Kidney (tissue), 14 donors: ENCODE results near the gene MTREX. TPM values are rescaled to one million over a fixed set of nuclear protein-coding genes. Genes with fewer than 3 reads are reported as not detected.

ENCODE experiments used
- DNase-seq, 5 donors: peaks; one replicate each; pipeline ENCODE4 v3.0.0-alpha.2; 2013 to 2020
- FAIRE-seq: peaks from 2 replicates; lab custom pipeline; 2012; peaks lifted over from hg19 to GRCh38; lab: Jason Lieb, UNC
- H3K27ac ChIP-seq, 2 donors: one replicate each; pipeline ENCODE4 v1.7.0; 2013; ENCODE audit warnings: low read depth in 2 of 2, low read length in 2 of 2, inconsistent platforms in 1 of 2
- H3K27me3 ChIP-seq: one replicate; pipeline ENCODE4 v1.7.1; 2013; ENCODE audit warnings: low read length, inconsistent platforms; ENCODE audit not compliant: control insufficient read depth, insufficient read depth
- H3K36me3 ChIP-seq, 3 donors: one replicate each; pipeline versions ENCODE4 v1.7.0 to v1.7.1; 2013; ENCODE audit warnings: low read length in 3 of 3, control low read depth in 1 of 3, inconsistent platforms in 1 of 3; ENCODE audit not compliant: insufficient read depth in 3 of 3, control insufficient read depth in 2 of 3
- H3K4me1 ChIP-seq, 3 donors: one replicate each; pipeline versions ENCODE4 v1.7.0 to v1.7.1; 2013; ENCODE audit warnings: low read length in 3 of 3, inconsistent platforms in 1 of 3, low read depth in 1 of 3; ENCODE audit not compliant: control insufficient read depth in 2 of 3, insufficient read depth in 2 of 3
- H3K4me3 ChIP-seq, 3 donors: one replicate each; pipeline versions ENCODE4 v1.7.0 to v1.8.1; 2013; ENCODE audit warnings: low read length in 3 of 3, control low read depth in 1 of 3, inconsistent platforms in 1 of 3
- H3K9ac ChIP-seq, 3 donors: one replicate each; pipeline versions ENCODE4 v1.7.0 to v1.7.1; 2013; ENCODE audit warnings: low read length in 3 of 3, control low read depth in 1 of 3, inconsistent platforms in 1 of 3
- H3K9me3 ChIP-seq, 3 donors: one replicate each; pipeline versions ENCODE4 v1.7.0 to v1.7.1; 2013; ENCODE audit warnings: low read length in 3 of 3, control low read depth in 1 of 3, inconsistent platforms in 1 of 3; ENCODE audit not compliant: control insufficient read depth in 2 of 3, insufficient read depth in 1 of 3
- intact Hi-C: fragments of 100-400 bp; cut with DNase I; formaldehyde crosslinking; loops from one replicate; pipeline ENCODE4 v1.11.1; 2022
- polyA plus RNA-seq: library from polyadenylated mRNA; stranded (reverse); fragments of 350-450 nt; fragmentation: Illumina TruSeq; extraction: RNeasy Lipid Tissue Mini Kit (QIAGEN cat#74804); gene quantifications from one replicate; pipeline ENCODE4 v1.2.3, GENCODE V29; 2014; ENCODE audit warnings: low read depth, low replicate concordance; ENCODE audit not compliant: insufficient read depth
- total RNA-seq: library from RNA; stranded (reverse); fragmentation: NEBNext Ultra II Directional; extraction: Animal tissue kit (Norgen Biotek cat#: 25700); gene quantifications from one replicate; pipeline ENCODE4 v1.2.1, GENCODE V29; 2021
- TF ChIP-seq, protein P1 (sequence below): IDR thresholded peaks from 3 replicates; pipeline ENCODE4 v1.5.1; 2012; ENCODE audit warnings: mild to moderate bottlenecking, moderate library complexity, borderline replicate concordance; ENCODE audit not compliant: insufficient read depth; ENCODE audit errors: extremely low read depth
- donor health status: control.
- donor health status: control.
- donor health status: control.
- donor health status: control.
- donor health status: control.
- donor health status: DM: yes; HTN: yes; CAD: no.
- donor health status: Normal renal cell carcinoma (clear cell type).

The MTREX gene
- total and polyA plus RNA-seq, 2 donors from 2014 or later: 19.3 to 69.7 TPM

DNA sequence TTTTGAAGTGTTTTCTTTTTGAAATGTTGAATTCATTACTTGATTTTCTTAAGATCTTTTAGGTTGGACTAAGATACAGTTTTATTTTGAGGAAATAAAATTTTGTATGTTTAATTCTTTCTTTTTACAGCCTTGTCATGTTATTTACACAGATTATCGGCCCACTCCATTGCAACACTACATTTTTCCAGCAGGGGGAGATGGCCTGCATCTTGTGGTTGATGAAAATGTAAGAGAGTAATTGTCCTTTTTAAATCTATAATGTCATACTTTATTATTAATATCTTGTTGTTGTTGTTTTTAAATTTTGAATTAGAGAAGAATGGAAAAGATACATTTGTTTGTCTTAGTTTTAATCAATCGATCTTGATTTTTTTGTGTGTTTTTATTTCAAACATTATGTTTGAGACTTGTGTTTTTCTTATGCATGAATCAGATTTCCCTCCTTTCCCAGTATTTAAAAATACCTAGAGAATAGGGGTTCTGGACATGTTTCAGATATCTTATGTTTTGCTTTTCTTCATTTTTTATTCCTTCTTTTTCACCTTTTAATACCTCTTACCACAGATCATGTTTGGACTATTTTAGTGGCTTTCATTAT is 36.7 kb downstream of the MTREX start:
- peak; percentile 96 for FAIRE-seq
- Histone ChIP-seq H3K9ac (no peak overlapping the region), H3K36me3 (peaks cover 13 to 26% (median 13%) of the 10 kb centered on the region in 3 donors), H3K4me3 (no peak overlapping the region), H3K27ac (no peak overlapping the region), H3K27me3 (no peaks in the 10 kb centered on the region), H3K4me1 (no peaks in the 10 kb centered on the region), H3K9me3 (no peaks in the 10 kb centered on the region)
- DNase-seq: peak in 4 of 5 donors; percentile 49 to 71 (median 60)
- intact Hi-C loops: no loop called here
- TF ChIP-seq, protein P1, sequence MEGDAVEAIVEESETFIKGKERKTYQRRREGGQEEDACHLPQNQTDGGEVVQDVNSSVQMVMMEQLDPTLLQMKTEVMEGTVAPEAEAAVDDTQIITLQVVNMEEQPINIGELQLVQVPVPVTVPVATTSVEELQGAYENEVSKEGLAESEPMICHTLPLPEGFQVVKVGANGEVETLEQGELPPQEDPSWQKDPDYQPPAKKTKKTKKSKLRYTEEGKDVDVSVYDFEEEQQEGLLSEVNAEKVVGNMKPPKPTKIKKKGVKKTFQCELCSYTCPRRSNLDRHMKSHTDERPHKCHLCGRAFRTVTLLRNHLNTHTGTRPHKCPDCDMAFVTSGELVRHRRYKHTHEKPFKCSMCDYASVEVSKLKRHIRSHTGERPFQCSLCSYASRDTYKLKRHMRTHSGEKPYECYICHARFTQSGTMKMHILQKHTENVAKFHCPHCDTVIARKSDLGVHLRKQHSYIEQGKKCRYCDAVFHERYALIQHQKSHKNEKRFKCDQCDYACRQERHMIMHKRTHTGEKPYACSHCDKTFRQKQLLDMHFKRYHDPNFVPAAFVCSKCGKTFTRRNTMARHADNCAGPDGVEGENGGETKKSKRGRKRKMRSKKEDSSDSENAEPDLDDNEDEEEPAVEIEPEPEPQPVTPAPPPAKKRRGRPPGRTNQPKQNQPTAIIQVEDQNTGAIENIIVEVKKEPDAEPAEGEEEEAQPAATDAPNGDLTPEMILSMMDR: peak; percentile 90

DNA sequence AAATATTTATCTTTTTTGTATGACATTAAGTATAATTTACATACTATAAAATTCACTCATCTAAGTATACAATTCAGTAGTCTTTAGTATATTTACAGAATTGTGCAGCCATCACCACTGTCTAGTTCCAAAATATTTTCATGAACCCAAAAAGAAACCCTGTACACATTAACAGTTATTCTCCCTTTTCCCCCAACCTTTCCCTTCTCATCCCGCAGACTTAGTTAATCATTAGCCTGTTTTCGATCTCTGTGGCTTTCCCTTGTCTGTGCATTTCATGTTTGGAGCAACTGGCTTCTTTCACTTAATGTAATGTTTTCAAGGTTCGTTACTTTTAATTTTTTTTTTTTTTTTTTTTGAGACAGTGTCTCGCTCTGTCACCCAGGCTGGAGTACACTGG is 37.5 kb downstream of the MTREX start:
- H3K27ac ChIP-seq: no peak overlapping the region
- intact Hi-C loops: no loop called here

DNA sequence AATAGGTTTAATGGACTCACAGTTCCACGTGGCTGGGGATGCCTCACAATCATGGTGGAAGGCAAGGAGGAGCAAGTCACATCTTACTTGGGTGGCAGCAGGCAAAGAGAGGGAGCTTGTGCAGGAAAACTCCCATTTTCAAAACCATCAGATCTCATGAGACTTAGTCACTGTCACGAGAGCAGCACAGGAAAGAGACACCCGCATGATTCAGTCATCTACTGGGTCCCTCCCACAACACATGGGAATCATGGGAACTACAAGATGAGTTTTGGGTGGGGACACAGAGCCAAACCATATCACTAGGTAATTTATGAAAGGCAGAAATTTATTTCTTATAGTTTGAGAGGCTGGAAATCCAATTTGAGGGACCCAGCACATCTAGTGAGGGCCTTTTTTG is 40.0 kb downstream of the MTREX start:
- no peak for DNase-seq
- Histone ChIP-seq H3K9me3 (no peaks in the 10 kb centered on the region), H3K9ac (no peak overlapping the region), H3K27ac (no peak overlapping the region), H3K36me3 (peaks cover 11 to 40% (median 19%) of the 10 kb centered on the region in 3 donors), H3K4me3 (no peak overlapping the region), H3K4me1 (no peaks in the 10 kb centered on the region), H3K27me3 (no peaks in the 10 kb centered on the region)
- FAIRE-seq: no peak
- TF ChIP-seq, protein P1: no peak
- intact Hi-C loops: no loop called here

More for the DNA sequence above, 37.5 kb downstream of the MTREX start:
- FAIRE-seq (no peak), DNase-seq (peak in 2 of 5 donors; percentile 27 to 36)
- Histone ChIP-seq H3K27me3 (no peaks in the 10 kb centered on the region), H3K9me3 (no peaks in the 10 kb centered on the region), H3K4me1 (no peaks in the 10 kb centered on the region), H3K4me3 (no peak overlapping the region), H3K9ac (no peak overlapping the region), H3K36me3 (peaks cover 13 to 34% (median 19%) of the 10 kb centered on the region in 3 donors)
- TF ChIP-seq, protein P1: no peak
